ENCODE results near the gene CCL28. TPM values are rescaled to one million over a fixed set of nuclear protein-coding genes. Genes with fewer than 3 reads are reported as not detected.

Gene CCL28
- total RNA-seq, 4 donors from 2014 or later, result 1.9 to 9.1 (median 3.3) TPM

GRCh38 chr5:43418561-43418960 is 6.4 kb upstream of the CCL28 start:
- no peak overlapping the region for H3K4me3 ChIP-seq
- WGBS, 2 donors, result 69 to 95% methylated on average over 2 of the region's 2 CpGs
- DNase-seq, result no peak
- H3K9me3 ChIP-seq, result no peaks in the 10 kb centered on the region
- H3K27me3 ChIP-seq, result no peaks in the 10 kb centered on the region
- intact Hi-C loops (cut with DNase I), result no loop called here
- H3K27ac ChIP-seq, result no peak overlapping the region
- TF ChIP-seq CTCF (IDR thresholded peaks at IDR 0.05) (no peak), POLR2A (IDR thresholded peaks at IDR 0.05) (no peak)
- H3K36me3 ChIP-seq, result no peaks in the 10 kb centered on the region
- peaks cover 0 to 13% (median 5%) of the 10 kb centered on the region in 3 donors for H3K4me1 ChIP-seq

- TF ChIP-seq CTCF (IDR thresholded peaks at IDR 0.05) (no peak), POLR2A (IDR thresholded peaks at IDR 0.05) (no peak)
- peaks cover 0 to 5% (median 5%) of the 10 kb centered on the region in 3 donors for H3K4me1 ChIP-seq
- intact Hi-C loops (cut with DNase I), result no loop called here
- H3K36me3 ChIP-seq, result no peaks in the 10 kb centered on the region
- no peak overlapping the region for H3K27ac ChIP-seq
- H3K4me3 ChIP-seq, result no peak overlapping the region
- no peaks in the 10 kb centered on the region for H3K27me3 ChIP-seq
- H3K9me3 ChIP-seq, result no peaks in the 10 kb centered on the region
- no peak for DNase-seq
- 51 to 75% methylated on average over 2 to 3 of the region's 3 CpGs for WGBS, 2 donors
Observed at GRCh38 chr5:43416803-43417394, 4.7 kb upstream of the CCL28 start.

- Histone ChIP-seq H3K4me3 (no peak overlapping the region), H3K9me3 (no peaks in the 10 kb centered on the region), H3K27me3 (no peaks in the 10 kb centered on the region), H3K4me1 (no peaks in the 10 kb centered on the region), H3K27ac (no peak overlapping the region), H3K36me3 (no peaks in the 10 kb centered on the region)
- intact Hi-C loops (cut with DNase I), result no loop called here
- no peak for DNase-seq
- TF ChIP-seq POLR2A (IDR thresholded peaks at IDR 0.05) (no peak), CTCF (IDR thresholded peaks at IDR 0.05) (no peak)
- WGBS, 2 donors, result 78 to 91% methylated on average over 3 of the region's 3 CpGs
Observed at GRCh38 chr5:43415935-43416802, 4.0 kb upstream of the CCL28 start.

- Histone ChIP-seq H3K9me3 (no peaks in the 10 kb centered on the region), H3K27ac (no peak overlapping the region), H3K4me1 (no peaks in the 10 kb centered on the region), H3K36me3 (no peaks in the 10 kb centered on the region), H3K4me3 (no peak overlapping the region), H3K27me3 (no peaks in the 10 kb centered on the region)
- intact Hi-C loops (cut with DNase I), result no loop called here
- DNase-seq, result no peak
- TF ChIP-seq POLR2A (IDR thresholded peaks at IDR 0.05), result no peak
- TF ChIP-seq CTCF (IDR thresholded peaks at IDR 0.05), result no peak
- WGBS, 2 donors, result 92% methylated on average over 2 of the region's 2 CpGs
Observed at GRCh38 chr5:43413966-43414365, 1.8 kb upstream of the CCL28 start.

- TF ChIP-seq POLR2A (IDR thresholded peaks at IDR 0.05), result no peak
- no peaks in the 10 kb centered on the region for H3K36me3 ChIP-seq
- intact Hi-C loops (cut with DNase I), result no loop called here
- no peaks in the 10 kb centered on the region for H3K9me3 ChIP-seq
- H3K4me1 ChIP-seq, result no peaks in the 10 kb centered on the region
- WGBS, 2 donors, result 100% methylated on average over 1 of the region's 1 CpG
- H3K4me3 ChIP-seq, result no peak overlapping the region
- no peak overlapping the region for H3K27ac ChIP-seq
- DNase-seq, result no peak
- H3K27me3 ChIP-seq, result no peaks in the 10 kb centered on the region
Observed at GRCh38 chr5:43412644-43413043, 453 bp upstream of the CCL28 start.
